ENCODE results near the gene ZNF618.

The ZNF618 gene

GRCh38 chr9:113909421-113909820, 33.3 kb downstream of the ZNF618 start:
- no peak for DNase-seq (ENCODE audit: low spot score)
- TF ChIP-seq CTCF (IDR thresholded peaks at IDR 0.05; ENCODE audit: extremely low read depth, missing control alignments): no peak

GRCh38 chr9:113910036-113910639, 34.0 kb downstream of the ZNF618 start:
- TF ChIP-seq CTCF (IDR thresholded peaks at IDR 0.05; ENCODE audit: extremely low read depth, missing control alignments): no peak
- DNase-seq (ENCODE audit: low spot score): no peak

- DNase-seq (ENCODE audit: low spot score): no peak
- TF ChIP-seq CTCF (IDR thresholded peaks at IDR 0.05; ENCODE audit: extremely low read depth, missing control alignments): no peak
These were observed 35.9 kb downstream of the ZNF618 start for GRCh38 chr9:113911850-113912557.

- DNase-seq (ENCODE audit: low spot score): no peak
- no peak for TF ChIP-seq CTCF (IDR thresholded peaks at IDR 0.05; ENCODE audit: extremely low read depth, missing control alignments)
These were observed 36.7 kb downstream of the ZNF618 start for GRCh38 chr9:113912816-113913215.

- DNase-seq (ENCODE audit: low spot score): no peak
- TF ChIP-seq CTCF (IDR thresholded peaks at IDR 0.05; ENCODE audit: extremely low read depth, missing control alignments): no peak
These were observed 37.5 kb downstream of the ZNF618 start for GRCh38 chr9:113913426-113914195.

GRCh38 chr9:113914517-113914916, 38.4 kb downstream of the ZNF618 start:
- no peak for TF ChIP-seq CTCF (IDR thresholded peaks at IDR 0.05; ENCODE audit: extremely low read depth, missing control alignments)
- DNase-seq (ENCODE audit: low spot score): no peak

Measured in GM20000 (cell line).